Colonic mucosa (tissue), 4 donors: ENCODE results near the gene PIBF1. TPM values are rescaled to one million over a fixed set of nuclear protein-coding genes. Genes with fewer than 3 reads are reported as not detected.
A peak's percentile ranks its signal among the peaks of the same experiment; 100 is the strongest.
"Not testable (repeated sequence)": the region's sequence is repeated elsewhere in the genome, so short reads cannot be mapped to it uniquely, and the experiment has no call there.

ENCODE experiments used
- DNase-seq: peaks from one replicate; pipeline ENCODE4 v3.0.0-alpha.2; 2020
- H3K27ac ChIP-seq: fragments of 200-600 bp; one replicate; pipeline ENCODE4 v1.8.0; 2021
- H3K27me3 ChIP-seq: fragments of 200-600 bp; one replicate; pipeline ENCODE4 v1.8.0; 2021
- H3K36me3 ChIP-seq: fragments of 200-600 bp; one replicate; pipeline ENCODE4 v1.8.0; 2021
- H3K4me1 ChIP-seq: fragments of 200-600 bp; one replicate; pipeline ENCODE4 v1.8.0; 2021; ENCODE audit warnings: mild to moderate bottlenecking
- H3K4me3 ChIP-seq: fragments of 200-600 bp; one replicate; pipeline ENCODE4 v1.8.0; 2021
- H3K9ac ChIP-seq, 2 donors: one replicate each; pipeline ENCODE4 v1.7.0; 2013; ENCODE audit warnings: control low read depth in 2 of 2, low read depth in 2 of 2, low read length in 2 of 2
- H3K9me3 ChIP-seq: fragments of 200-600 bp; one replicate; pipeline ENCODE4 v1.8.0; 2021
- intact Hi-C: fragments of 100-400 bp; cut with DNase I; formaldehyde crosslinking; loops from one replicate; pipeline ENCODE4 v1.14.1; 2022
- total RNA-seq, 2 donors: library from RNA; stranded (reverse); fragmentation: NEBNext Ultra II Directional in 1 of 2; extraction: Animal tissue kit (Norgen Biotek cat#: 25700) in 1 of 2; gene quantifications; one replicate each; pipeline ENCODE4 v1.2.1, GENCODE V29; 2021
- TF ChIP-seq, protein P1 (sequence below): fragments of 200-600 bp; IDR thresholded peaks from one replicate; pipeline ENCODE4 v1.8.0; 2022; ENCODE audit warnings: antibody characterized with exemption, mild to moderate bottlenecking
- donor health status: healthy.
- donor health status: DM: no; HTN: no; CAD: no.
- donor health status: DM: no; HTN: no; CAD: no.

PIBF1 gene
- total RNA-seq, 2 donors from 2014 or later: 12.3 to 17.5 TPM

DNA sequence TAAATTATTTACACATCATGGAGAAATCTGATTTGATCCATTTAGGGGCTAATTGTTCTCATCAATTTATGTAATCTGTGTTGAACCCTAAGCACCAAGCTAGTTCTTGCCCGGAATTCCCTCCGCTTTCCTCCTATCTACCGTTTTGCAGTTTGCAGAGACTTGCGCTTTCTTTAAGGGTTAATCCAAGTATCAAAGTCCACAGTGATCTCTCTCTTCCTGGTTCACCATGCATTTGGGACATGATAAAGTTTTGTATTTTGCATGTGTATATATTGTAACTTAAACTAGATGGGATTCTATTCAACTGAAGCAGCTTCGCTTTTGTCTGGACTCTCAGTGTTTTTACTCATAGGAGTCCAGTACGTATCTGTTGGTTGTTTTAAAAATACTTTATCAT is 263.1 kb downstream of the PIBF1 start:
- DNase-seq: no peak
- no peaks in the 10 kb centered on the region for H3K36me3 ChIP-seq
- TF ChIP-seq, protein P1, sequence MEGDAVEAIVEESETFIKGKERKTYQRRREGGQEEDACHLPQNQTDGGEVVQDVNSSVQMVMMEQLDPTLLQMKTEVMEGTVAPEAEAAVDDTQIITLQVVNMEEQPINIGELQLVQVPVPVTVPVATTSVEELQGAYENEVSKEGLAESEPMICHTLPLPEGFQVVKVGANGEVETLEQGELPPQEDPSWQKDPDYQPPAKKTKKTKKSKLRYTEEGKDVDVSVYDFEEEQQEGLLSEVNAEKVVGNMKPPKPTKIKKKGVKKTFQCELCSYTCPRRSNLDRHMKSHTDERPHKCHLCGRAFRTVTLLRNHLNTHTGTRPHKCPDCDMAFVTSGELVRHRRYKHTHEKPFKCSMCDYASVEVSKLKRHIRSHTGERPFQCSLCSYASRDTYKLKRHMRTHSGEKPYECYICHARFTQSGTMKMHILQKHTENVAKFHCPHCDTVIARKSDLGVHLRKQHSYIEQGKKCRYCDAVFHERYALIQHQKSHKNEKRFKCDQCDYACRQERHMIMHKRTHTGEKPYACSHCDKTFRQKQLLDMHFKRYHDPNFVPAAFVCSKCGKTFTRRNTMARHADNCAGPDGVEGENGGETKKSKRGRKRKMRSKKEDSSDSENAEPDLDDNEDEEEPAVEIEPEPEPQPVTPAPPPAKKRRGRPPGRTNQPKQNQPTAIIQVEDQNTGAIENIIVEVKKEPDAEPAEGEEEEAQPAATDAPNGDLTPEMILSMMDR: no peak
- intact Hi-C loops: no loop called here
- peak overlapping the region in 1 of 2 donors; percentile 54 for H3K9ac ChIP-seq
- no peaks in the 10 kb centered on the region for H3K4me1 ChIP-seq
- H3K27me3 ChIP-seq: no peaks in the 10 kb centered on the region
- H3K4me3 ChIP-seq: no peak overlapping the region
- H3K9me3 ChIP-seq: no peaks in the 10 kb centered on the region
- peak overlapping the region; percentile 64 for H3K27ac ChIP-seq

DNA sequence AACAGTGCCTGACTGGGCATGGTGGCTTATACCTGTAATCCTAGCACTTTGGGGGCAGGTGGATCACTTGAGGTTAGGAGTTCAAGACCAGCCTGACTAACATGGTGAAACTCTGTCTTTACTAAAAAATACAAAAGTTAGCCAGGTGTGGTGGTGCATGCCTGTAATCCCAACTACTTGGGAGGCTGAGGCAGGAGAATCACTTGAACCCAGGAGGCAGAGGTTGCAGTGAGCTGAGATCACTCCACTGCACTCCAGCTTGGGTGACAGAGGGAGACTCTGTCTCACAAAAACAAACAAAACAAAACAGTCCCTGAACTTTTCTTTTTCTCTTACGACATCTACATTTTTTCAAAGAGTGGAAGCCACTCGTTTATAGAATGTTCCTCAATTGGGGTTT is 266.7 kb downstream of the PIBF1 start:
- not testable (repeated sequence) for DNase-seq

DNA sequence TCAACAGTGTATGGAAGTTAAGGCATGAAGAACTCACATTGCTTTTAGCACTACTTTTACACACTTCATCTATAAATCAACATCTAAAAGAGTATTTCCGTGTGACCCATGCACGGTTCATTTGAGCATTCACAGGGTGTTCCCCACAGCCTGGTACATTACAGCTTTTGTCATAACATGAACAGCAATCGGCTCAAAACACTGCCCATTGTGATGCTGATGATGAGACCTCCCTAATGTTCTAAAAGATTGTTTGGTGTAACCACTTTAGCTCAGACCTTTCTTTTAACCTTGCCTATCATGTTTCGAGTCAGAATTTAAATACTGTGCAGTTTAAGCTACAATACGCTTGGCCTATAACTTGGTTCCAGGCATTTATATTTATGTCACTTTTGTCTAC is 272.8 kb downstream of the PIBF1 start:
- Histone ChIP-seq H3K9me3 (no peaks in the 10 kb centered on the region), H3K27me3 (no peaks in the 10 kb centered on the region), H3K9ac (peak overlapping the region in 1 of 2 donors; percentile 69), H3K4me1 (no peaks in the 10 kb centered on the region), H3K36me3 (no peaks in the 10 kb centered on the region), H3K27ac (peak overlapping the region; percentile 32), H3K4me3 (no peak overlapping the region)
- DNase-seq: no peak
- intact Hi-C loops: loop anchor here (10.0 kb wide), 1 partner anchor 660 kb away; no protein-coding TSS in a partner anchor
- TF ChIP-seq, protein P1: no peak

More for the DNA sequence above, 266.7 kb downstream of the PIBF1 start:
- H3K4me1 ChIP-seq, H3K27ac ChIP-seq, H3K36me3 ChIP-seq, intact Hi-C loops, H3K9me3 ChIP-seq, H3K4me3 ChIP-seq, H3K27me3 ChIP-seq, H3K9ac ChIP-seq: not testable (repeated sequence)

DNA sequence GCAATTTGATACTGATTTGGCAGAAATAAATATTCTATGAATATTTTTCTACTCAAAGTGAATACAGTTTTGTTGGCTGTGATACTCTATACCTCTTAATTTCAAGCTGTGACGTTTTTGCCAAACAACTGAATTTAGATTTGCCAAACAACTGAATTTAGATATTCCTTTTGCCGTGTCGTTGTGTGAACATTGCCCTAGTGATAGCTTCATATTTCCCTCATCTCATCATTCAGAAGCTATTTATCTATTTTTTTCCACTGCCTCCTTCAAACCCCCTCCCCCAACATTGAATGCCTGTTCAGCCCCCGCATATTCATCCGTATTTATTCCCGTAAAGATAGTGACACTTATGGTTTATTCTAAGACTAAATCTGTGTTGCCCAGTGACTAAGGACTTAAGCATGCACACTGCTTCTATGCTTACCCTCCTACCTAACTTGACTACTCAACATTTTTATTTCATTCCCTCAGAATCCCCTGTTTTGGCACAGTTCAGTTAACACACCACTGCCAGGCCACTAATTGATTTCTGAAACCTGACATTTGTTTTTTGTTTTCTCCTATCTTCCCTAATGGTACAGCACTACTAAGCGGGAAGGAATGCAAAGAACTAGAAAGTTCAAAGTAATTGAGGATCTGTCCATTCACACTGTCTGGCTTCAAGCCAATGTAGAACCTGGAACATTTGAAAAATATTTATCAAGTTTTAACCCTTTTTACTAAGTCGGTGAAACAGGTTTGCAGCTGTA is 274.1 kb downstream of the PIBF1 start:
- no peak for DNase-seq
- H3K27ac ChIP-seq: no peak overlapping the region
- H3K4me3 ChIP-seq: no peak overlapping the region
- H3K9me3 ChIP-seq: no peaks in the 10 kb centered on the region
- H3K27me3 ChIP-seq: no peaks in the 10 kb centered on the region
- H3K4me1 ChIP-seq: no peaks in the 10 kb centered on the region
- H3K36me3 ChIP-seq: no peaks in the 10 kb centered on the region
- TF ChIP-seq, protein P1: no peak
- peak overlapping the region in 1 of 2 donors; percentile 81 for H3K9ac ChIP-seq
- intact Hi-C loops: loop anchor here (10.0 kb wide), 1 partner anchor 659 kb away; no protein-coding TSS in a partner anchor

DNA sequence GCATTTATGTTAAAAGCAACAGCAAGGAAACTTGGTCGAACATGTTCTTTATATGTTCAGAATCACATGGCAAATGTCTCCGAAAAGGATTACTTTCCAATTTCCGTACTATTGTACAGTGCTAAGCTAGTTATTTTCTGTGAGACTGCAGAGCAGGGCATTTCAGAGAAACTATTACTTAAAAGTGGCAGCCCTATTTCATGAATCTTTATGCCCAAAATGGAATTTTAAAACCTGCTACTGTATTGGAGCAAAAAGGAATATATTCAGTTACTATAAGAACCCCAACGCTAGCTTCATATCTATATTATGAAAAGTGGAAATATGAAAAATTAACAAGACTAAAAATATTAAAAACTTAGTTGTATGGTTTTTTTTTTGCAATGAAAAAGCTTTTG is 274.6 kb downstream of the PIBF1 start:
- Histone ChIP-seq H3K4me3 (no peak overlapping the region), H3K27ac (no peak overlapping the region), H3K27me3 (no peaks in the 10 kb centered on the region), H3K4me1 (no peaks in the 10 kb centered on the region), H3K9me3 (no peaks in the 10 kb centered on the region), H3K9ac (peak overlapping the region in 1 of 2 donors; percentile 81), H3K36me3 (no peaks in the 10 kb centered on the region)
- DNase-seq: no peak
- TF ChIP-seq, protein P1: no peak
- intact Hi-C loops: loop anchor here (10.0 kb wide), 1 partner anchor 658 kb away; no protein-coding TSS in a partner anchor
